ENCODE measurements around the gene TNFRSF19.

The TNFRSF19 gene

GRCh38 chr13:23560571-23561089 is 9.6 kb upstream of the TNFRSF19 start:
- no peak for DNase-seq
- H3K4me3 Mint-ChIP-seq: no peak overlapping the region
- H3K27me3 Mint-ChIP-seq (ENCODE audit: low read depth, poor library complexity): no peaks in the 10 kb centered on the region
- TF ChIP-seq, protein P1, sequence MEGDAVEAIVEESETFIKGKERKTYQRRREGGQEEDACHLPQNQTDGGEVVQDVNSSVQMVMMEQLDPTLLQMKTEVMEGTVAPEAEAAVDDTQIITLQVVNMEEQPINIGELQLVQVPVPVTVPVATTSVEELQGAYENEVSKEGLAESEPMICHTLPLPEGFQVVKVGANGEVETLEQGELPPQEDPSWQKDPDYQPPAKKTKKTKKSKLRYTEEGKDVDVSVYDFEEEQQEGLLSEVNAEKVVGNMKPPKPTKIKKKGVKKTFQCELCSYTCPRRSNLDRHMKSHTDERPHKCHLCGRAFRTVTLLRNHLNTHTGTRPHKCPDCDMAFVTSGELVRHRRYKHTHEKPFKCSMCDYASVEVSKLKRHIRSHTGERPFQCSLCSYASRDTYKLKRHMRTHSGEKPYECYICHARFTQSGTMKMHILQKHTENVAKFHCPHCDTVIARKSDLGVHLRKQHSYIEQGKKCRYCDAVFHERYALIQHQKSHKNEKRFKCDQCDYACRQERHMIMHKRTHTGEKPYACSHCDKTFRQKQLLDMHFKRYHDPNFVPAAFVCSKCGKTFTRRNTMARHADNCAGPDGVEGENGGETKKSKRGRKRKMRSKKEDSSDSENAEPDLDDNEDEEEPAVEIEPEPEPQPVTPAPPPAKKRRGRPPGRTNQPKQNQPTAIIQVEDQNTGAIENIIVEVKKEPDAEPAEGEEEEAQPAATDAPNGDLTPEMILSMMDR (IDR thresholded peaks at IDR 0.05): no peak
- no peaks in the 10 kb centered on the region for H3K9me3 Mint-ChIP-seq
- H3K27ac Mint-ChIP-seq: peak overlapping the region; percentile 88
- H3K4me1 Mint-ChIP-seq: peaks cover 13% of the 10 kb centered on the region
- H3K36me3 Mint-ChIP-seq (ENCODE audit: low read depth): no peaks in the 10 kb centered on the region

DNA sequence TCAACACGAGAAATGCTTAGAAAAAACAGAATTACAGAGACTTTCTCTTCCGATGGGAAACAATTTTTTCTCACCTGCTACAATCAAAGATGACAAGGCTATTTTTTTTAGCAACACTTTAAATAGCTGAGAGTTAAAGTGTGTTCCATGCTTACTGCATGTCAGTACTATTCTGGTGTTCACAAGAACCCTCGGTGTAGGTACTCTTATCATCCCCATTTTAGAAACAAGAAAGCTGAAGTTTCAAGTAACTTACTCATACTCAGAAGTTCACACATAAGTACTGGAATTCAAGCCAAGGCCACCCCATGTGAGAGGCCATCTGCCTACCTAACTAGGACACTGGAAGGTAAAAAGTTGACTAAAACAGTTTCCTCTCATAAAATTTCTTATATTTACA is 9.0 kb upstream of the TNFRSF19 start:
- no peaks in the 10 kb centered on the region for H3K9me3 Mint-ChIP-seq
- no peak overlapping the region for H3K27ac Mint-ChIP-seq
- TF ChIP-seq, protein P1 (IDR thresholded peaks at IDR 0.05): no peak
- H3K4me1 Mint-ChIP-seq: peaks cover 19% of the 10 kb centered on the region
- H3K27me3 Mint-ChIP-seq (ENCODE audit: low read depth, poor library complexity): no peaks in the 10 kb centered on the region
- no peaks in the 10 kb centered on the region for H3K36me3 Mint-ChIP-seq (ENCODE audit: low read depth)
- H3K4me3 Mint-ChIP-seq: no peak overlapping the region
- DNase-seq: no peak

DNA sequence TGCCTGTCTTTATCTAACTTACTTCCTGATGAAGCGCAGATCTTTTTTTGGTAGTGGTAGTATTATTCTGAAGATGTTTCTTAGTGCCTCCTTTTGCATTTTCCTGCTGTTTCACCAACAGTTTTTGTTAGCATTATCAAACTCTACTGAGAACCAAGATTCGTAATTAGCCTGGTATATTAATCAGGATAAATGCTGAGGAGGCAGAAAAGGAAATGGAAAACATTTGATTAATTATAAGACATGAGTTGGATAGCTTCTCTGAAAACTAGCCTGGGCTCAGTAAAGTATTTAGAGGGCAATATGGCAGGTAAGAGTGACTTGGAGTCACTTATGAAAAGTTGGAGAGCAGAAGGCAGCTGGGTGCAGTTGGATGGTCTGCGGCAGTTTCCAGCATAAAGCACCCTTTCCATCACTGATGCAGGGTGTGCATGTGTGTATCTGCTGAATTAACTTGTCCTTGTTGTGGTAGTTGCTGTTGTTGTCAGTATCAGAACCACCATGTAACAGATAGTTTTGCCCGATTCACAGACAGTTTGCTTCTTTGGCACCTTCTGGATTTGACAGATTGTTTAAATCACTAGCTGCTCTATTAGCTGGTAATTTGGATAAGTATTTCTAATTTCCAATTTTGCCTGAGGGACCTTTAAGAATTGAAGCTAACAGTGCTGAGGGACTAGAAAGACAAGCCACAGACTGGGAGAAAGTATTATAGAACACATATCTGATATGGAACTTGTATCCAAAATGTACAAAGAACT is 6.9 kb upstream of the TNFRSF19 start:
- TF ChIP-seq, protein P1 (IDR thresholded peaks at IDR 0.05): no peak
- Mint-ChIP-seq H3K9me3 (no peaks in the 10 kb centered on the region), H3K4me1 (peaks cover 36% of the 10 kb centered on the region), H3K4me3 (no peak overlapping the region), H3K36me3 (ENCODE audit: low read depth) (no peaks in the 10 kb centered on the region), H3K27me3 (ENCODE audit: low read depth, poor library complexity) (no peaks in the 10 kb centered on the region), H3K27ac (no peak overlapping the region)
- DNase-seq: no peak

DNA sequence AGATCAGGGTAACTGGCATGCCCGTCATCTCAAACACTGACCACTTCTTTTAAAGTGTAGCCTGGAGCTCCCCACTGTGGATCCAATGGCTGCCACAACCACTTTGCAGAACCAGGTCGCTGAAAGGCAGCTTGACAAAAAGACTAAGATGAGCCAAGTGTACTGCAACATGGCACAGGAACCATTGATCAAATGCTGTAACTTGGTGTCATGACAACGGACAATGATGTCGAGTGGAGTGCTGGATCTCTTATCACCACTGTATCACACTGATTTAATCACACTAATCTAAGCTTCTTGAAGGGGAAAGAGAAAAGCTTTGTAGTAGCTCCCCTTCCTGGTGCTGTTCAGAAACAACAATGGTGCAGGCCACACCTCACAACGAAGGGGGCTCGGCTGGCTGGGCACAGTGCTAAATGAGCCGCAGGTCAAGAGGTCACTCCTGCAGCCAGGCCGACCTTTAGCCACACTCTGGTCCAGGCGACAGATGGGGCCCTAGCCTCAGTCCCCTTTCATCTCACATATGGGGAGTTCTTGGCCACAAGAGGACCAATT is 2.2 kb upstream of the TNFRSF19 start:
- H3K36me3 Mint-ChIP-seq (ENCODE audit: low read depth): no peaks in the 10 kb centered on the region
- TF ChIP-seq, protein P1 (IDR thresholded peaks at IDR 0.05): no peak
- H3K4me1 Mint-ChIP-seq: peaks cover 49% of the 10 kb centered on the region
- H3K27ac Mint-ChIP-seq: peak overlapping the region; percentile 96
- DNase-seq: peak; percentile 66
- no peak overlapping the region for H3K4me3 Mint-ChIP-seq
- H3K9me3 Mint-ChIP-seq: no peaks in the 10 kb centered on the region
- no peaks in the 10 kb centered on the region for H3K27me3 Mint-ChIP-seq (ENCODE audit: low read depth, poor library complexity)

GRCh38 chr13:23570921-23571315 is 706 bp downstream of the TNFRSF19 start:
- Mint-ChIP-seq H3K27me3 (ENCODE audit: low read depth, poor library complexity) (no peaks in the 10 kb centered on the region), H3K27ac (peak overlapping the region; percentile 100), H3K36me3 (ENCODE audit: low read depth) (peaks cover 24% of the 10 kb centered on the region), H3K4me3 (peak overlapping the region; percentile 99), H3K4me1 (peaks cover 65% of the 10 kb centered on the region), H3K9me3 (no peaks in the 10 kb centered on the region)
- DNase-seq: no peak
- TF ChIP-seq, protein P1 (IDR thresholded peaks at IDR 0.05): peak; percentile 9

Data from nephron progenitor cell (in vitro differentiated cells).